KOPT-K1 (cell line): ENCODE data around the gene YKT6.
"Not testable (repeated sequence)": the region's sequence is repeated elsewhere in the genome, so short reads cannot be mapped to it uniquely, and the experiment has no call there.

Source experiments
- H3K27ac ChIP-seq: fragments of 200-600 bp; sonication (generic); 2 replicates; pipeline ENCODE4 v1.5.1; 2016; ENCODE audit warnings: antibody characterized with exemption, mild to moderate bottlenecking, low read depth, low read length; ENCODE audit not compliant: poor library complexity, severe bottlenecking
- H3K36me3 ChIP-seq: fragments of 200-600 bp; sonication (generic); 2 replicates; pipeline ENCODE4 v1.5.1; 2017; ENCODE audit warnings: antibody characterized with exemption, mild to moderate bottlenecking, low read length, moderate library complexity; ENCODE audit not compliant: insufficient read depth
- H3K9me3 ChIP-seq: fragments of 200-600 bp; sonication (generic); 2 replicates; pipeline ENCODE4 v1.5.1; 2017; ENCODE audit warnings: antibody characterized with exemption, low read length, mild to moderate bottlenecking; ENCODE audit not compliant: insufficient read depth, poor library complexity, severe bottlenecking

Gene YKT6

DNA sequence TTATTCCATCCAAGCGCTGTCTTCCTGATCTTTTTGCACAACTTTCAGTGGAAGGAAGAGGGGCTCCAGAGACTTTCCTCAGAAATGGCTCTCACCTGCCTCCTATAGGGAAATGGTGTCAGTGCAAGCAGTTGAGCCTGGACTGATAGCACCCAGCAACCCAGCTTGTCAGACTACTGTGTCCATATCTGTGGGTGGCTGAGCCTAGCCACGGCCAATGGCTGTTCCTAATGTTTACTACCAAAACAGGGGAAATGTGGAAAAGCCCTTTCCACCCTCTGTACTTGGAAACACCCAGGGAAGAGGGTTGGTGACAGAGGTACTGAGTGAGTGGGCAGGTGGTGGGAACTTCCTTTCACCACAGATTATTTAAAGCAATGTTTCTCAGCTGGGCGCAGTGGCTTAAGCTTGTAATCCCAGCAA lies 4.3 kb upstream of the YKT6 start:
- H3K27ac ChIP-seq: peak overlapping the region; percentile 41
- no peaks in the 10 kb centered on the region for H3K9me3 ChIP-seq
- H3K36me3 ChIP-seq: no peaks in the 10 kb centered on the region

DNA sequence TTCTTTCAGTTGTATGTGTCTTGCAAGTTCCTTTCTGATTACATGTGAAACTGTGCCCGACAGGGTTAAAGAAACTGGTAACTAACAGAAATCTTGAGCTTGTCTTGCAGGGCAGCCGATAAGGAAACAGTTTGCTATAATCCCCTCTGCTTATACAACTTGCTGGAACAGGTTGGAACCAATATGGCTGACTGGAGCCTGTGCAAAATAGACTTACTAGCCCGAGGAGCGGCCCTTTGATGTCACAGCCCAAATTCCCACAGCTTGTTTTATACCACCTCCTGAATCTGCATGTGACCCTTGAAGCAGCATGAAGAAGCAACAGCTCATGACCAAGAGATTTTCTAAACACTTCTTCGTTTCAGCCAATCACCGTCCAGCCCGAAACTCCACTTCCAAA lies 3.3 kb upstream of the YKT6 start:
- Histone ChIP-seq H3K9me3 (no peaks in the 10 kb centered on the region), H3K36me3 (no peaks in the 10 kb centered on the region), H3K27ac (no peak overlapping the region)

DNA sequence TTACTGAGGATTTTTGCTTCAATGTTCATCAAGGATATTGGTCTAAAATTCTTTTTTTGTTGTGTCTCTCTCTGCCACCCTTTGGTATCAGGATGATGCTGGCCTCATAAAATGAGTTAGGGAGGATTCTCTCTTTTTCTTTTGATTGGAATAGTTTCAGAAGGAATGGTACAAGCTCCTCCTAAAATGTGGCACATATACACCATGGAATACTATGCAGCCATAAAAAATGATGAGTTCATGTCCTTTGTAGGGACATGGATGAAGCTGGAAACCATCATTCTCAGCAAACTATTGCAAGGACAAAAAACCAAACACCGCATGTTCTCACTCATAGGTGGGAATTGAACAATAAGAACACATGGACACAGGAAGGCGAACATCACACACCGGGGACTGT lies 615 bp upstream of the YKT6 start:
- H3K27ac ChIP-seq, H3K9me3 ChIP-seq: not testable (repeated sequence)
- H3K36me3 ChIP-seq: peaks cover 17% of the 10 kb centered on the region

DNA sequence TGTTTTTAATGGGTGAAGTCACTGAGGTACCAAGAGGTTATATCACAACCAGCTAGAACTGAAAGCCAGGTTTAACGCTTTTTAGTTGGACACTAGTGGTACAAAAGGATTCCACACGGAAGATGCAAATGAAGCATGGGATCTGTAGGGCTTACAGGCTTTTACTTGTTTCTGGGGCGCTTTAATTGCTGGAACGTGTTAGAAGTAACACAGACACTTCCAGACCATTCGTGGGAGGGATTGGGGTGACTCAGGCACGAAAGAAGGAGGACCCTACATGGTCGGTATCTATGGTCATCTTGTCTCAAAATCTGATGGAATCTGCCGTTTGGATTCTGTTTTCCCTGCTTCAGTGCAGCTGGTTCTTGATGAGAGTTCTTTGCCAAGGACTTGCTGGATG lies 1.0 kb downstream of the YKT6 start:
- Histone ChIP-seq H3K27ac (peak overlapping the region; percentile 70), H3K36me3 (peaks cover 34% of the 10 kb centered on the region), H3K9me3 (no peaks in the 10 kb centered on the region)

DNA sequence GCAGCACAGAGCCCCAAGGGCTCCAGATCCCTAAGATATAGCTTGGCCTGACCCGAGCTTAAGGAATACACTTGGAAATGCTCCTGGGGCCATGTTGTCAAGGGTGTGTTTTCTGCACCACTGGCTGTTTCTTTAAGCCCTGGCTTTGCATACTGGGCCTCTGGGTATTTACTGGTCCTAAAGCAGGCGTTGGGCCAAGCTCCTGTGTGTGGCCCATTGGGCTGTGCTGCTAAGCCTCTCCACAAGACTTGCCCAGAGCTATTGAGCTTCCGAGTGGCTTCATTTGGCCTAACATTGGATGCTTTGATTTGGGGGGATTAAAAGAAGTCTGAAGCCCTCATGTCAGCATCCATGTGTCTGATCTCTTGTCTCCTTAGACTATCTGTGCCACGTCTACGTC lies 5.2 kb downstream of the YKT6 start:
- H3K9me3 ChIP-seq: no peaks in the 10 kb centered on the region
- H3K36me3 ChIP-seq: peaks cover 74% of the 10 kb centered on the region
- no peak overlapping the region for H3K27ac ChIP-seq

DNA sequence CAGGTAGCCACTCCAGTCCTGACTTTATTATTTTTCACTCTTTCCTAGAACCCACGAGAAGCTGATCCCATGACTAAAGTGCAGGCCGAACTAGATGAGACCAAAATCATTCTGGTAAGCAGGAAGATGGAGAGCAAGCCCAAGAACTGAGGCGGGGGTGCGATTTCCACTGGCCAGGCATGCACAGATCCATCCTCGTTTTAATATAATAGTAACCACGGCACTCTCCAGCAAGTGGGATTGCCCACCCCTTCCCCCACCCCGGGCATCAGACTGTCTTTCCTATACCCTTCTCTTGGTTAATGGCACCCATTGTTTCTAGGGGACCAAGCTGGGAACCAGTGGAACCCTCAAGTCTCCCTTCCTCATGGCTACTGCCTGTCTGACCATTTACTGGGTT lies 7.3 kb downstream of the YKT6 start:
- Histone ChIP-seq H3K27ac (no peak overlapping the region), H3K9me3 (no peaks in the 10 kb centered on the region), H3K36me3 (peaks cover 95% of the 10 kb centered on the region)

DNA sequence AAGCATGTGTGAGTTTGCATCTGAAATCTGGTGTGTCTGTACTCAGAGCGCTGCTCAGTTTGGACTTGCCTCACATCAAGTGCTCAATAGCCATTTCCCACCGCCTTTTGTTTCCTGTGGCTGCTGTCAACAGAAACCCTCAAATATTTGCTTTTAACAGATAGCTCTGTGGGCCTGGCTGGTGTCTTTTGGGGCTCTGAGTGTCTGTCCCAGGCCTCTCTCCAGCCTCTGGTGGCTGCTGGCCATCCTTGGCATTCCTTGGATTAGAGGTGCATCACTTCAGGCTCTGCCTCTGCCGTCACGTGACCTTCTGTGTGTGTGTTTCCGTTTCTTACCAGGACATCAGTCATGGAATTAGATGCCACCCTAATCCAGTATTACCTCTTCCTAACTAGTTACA lies 9.3 kb downstream of the YKT6 start:
- H3K9me3 ChIP-seq: no peaks in the 10 kb centered on the region
- H3K36me3 ChIP-seq: peaks cover 98% of the 10 kb centered on the region
- no peak overlapping the region for H3K27ac ChIP-seq

DNA sequence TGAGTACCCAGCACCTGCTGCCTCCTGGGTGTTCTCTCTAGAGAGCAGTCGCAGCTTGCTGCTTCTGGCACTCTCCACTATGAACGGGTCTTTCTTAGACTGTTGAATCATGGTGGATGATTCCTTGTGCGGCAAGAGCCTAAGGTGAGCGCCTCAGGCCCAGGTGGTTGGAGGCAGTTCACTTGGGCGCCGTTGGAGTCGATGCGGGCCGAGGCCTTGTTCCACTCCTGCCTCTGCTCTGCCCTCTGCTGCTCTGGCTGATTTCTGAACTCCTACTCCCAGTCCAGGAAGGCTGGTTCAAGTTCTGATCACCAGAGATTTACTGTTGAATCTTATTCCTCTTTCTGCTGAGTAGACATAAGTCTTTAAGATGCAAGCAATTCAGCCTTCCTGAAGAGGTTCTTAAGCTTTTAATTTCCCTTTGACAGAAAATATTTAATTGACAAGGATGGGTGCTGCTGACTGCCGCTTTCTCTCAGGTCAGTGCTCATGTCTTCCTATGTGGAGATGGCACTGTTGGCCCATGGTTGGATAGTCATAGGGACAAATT lies 10.4 kb downstream of the YKT6 start:
- H3K36me3 ChIP-seq: peaks cover 87% of the 10 kb centered on the region
- no peak overlapping the region for H3K27ac ChIP-seq
- H3K9me3 ChIP-seq: no peaks in the 10 kb centered on the region

DNA sequence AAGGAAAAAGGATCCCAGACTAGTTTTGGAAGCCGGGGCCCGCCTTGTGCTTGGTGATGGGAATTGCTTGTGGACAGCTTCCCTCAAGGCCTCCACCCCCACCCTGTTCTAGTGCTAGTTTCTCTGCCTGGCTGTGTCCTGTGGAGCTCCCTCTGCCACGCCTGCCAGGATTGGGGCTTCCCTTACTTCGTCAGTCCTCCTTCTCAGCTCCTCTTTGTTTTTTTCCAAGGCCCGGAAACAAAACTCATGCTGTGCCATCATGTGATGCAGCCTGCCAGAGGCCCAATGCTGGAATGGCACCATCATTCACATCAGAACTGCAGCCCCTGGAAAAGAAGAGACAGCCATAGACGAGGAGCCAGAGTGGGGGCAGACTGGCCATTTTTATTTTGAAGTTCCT lies 11.2 kb downstream of the YKT6 start:
- Histone ChIP-seq H3K27ac (no peak overlapping the region), H3K36me3 (peaks cover 79% of the 10 kb centered on the region), H3K9me3 (no peaks in the 10 kb centered on the region)

DNA sequence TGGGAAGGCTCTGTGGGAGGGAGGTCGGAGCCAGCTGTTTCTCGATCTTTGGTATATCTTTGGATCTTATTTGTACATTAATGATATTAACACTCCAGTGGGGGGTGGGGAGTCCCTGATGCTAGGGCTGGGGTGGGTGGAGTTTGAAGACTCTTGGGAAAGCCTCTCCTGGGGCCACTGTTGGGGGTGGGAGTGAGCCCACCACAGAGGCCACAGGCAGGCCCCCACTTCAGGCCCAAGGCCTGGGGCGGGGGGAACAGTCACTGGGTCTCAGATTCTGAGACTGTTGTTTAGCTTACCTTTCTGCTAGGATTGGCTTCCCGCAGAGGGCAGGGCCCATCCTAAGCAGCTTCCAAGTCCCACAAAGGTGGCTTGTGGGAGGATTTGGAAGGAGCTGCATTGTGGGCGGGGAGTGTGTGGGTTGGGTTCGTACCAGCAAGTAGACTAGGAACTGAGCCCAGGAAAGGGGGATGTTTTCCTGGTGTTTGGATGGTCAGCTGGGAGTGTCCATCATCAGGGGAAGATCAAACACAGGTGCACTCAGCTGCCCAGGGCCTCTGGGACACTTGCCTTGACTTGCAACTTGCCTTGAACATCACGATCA lies 11.9 kb downstream of the YKT6 start:
- H3K36me3 ChIP-seq: peaks cover 72% of the 10 kb centered on the region
- no peak overlapping the region for H3K27ac ChIP-seq
- no peaks in the 10 kb centered on the region for H3K9me3 ChIP-seq

DNA sequence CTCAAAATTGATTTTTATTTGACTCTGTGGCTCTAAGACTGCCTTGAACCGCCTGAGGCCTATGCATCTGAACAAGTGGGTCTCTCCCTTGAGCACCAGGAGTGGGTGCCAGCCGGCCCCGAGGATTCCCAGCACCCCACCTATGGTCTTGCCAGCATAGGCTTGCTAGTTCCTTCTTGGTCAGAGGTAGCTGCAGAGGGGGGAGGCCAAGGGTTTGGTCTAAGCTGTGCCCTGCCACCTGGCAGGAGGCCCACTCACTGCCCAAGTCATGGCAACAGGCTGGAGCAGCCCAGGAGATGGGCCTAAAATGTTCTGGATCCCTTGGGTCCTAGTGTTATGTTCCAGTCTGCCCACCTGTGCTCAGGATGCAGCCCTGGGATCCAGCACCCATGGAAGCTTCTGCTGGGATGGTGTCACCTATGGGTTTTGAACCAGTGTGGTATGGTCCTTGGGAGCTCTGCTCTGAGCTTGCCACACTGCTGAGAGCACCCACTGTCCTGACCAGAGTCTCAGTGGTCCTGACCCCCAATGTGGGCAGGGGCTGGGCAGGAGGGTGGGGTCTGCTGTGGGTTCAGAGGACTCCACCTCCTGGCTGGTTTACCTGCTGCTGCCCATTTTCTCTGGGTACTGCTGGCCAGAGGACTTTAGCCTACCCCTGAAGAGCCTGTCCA lies 12.6 kb downstream of the YKT6 start:
- H3K27ac ChIP-seq: no peak overlapping the region
- peaks cover 66% of the 10 kb centered on the region for H3K36me3 ChIP-seq
- no peaks in the 10 kb centered on the region for H3K9me3 ChIP-seq

DNA sequence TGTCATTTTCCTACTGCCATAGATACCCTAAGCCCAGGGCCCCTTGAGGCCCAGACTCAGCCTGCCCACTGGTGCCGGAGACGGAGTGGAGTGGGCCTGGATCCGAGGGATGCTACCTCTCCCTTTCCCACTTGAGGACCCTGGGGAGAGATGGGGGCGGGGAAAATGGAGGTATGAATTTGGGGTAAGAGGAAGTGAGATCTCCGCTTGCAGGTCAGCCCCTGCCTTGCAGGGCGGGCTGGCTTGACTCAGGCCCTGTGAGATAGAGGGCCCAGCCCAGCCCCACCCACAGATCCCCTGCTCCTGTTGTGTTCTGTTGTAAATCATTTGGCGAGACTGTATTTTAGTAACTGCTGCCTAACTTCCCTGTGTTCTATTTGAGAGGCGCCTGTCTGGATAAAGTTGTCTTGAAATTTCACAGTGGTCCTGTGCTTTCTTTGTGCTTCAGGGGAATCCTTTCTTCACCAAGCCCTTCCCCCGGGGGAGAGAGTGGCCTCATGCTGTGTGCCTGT lies 13.2 kb downstream of the YKT6 start:
- Histone ChIP-seq H3K27ac (no peak overlapping the region), H3K9me3 (no peaks in the 10 kb centered on the region), H3K36me3 (peaks cover 60% of the 10 kb centered on the region)

DNA sequence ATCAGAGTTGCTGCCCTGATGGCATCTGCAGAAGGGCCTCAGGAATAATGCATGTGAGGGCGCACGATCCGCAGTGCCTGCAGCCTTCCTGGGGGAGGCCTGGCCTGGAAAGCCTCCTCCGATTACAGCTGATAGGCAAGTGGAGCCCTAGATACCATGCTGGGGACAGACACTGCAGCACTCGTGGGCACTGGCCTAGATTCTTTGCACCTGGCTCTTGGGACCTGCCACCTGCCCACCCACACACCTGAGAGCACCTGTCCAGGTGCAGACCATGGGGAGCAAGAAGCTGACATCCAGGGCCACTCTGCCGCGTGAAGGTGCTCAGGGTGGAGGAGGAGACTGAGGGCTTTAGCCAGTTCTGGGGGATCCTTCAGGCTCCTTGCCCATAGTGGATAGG lies 14.8 kb downstream of the YKT6 start:
- Histone ChIP-seq H3K27ac (no peak overlapping the region), H3K36me3 (peaks cover 45% of the 10 kb centered on the region)

DNA sequence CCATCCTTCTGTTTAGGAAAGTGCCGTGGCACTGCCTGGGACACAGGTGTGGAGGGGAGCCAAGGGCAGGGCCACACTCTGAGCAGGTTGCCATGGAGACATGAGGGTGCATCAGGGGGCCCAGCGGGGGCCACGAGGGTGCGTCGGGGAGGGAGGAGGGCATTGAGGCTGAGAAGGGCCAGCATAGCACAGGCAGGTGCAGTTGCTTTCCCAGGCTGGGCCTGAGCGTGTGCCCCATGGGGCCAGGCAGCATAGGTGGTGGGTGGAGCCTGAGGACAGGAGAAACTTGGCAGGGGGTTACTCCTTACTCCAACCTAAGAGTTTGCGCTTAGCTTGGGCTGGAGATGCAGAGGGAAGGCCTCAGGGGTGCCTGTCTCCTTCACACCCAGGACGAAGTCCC lies 15.2 kb downstream of the YKT6 start:
- Histone ChIP-seq H3K27ac (no peak overlapping the region), H3K36me3 (peaks cover 40% of the 10 kb centered on the region), H3K9me3 (no peaks in the 10 kb centered on the region)

More for the DNA sequence above, 14.8 kb downstream of the YKT6 start:
- H3K9me3 ChIP-seq: no peaks in the 10 kb centered on the region

DNA sequence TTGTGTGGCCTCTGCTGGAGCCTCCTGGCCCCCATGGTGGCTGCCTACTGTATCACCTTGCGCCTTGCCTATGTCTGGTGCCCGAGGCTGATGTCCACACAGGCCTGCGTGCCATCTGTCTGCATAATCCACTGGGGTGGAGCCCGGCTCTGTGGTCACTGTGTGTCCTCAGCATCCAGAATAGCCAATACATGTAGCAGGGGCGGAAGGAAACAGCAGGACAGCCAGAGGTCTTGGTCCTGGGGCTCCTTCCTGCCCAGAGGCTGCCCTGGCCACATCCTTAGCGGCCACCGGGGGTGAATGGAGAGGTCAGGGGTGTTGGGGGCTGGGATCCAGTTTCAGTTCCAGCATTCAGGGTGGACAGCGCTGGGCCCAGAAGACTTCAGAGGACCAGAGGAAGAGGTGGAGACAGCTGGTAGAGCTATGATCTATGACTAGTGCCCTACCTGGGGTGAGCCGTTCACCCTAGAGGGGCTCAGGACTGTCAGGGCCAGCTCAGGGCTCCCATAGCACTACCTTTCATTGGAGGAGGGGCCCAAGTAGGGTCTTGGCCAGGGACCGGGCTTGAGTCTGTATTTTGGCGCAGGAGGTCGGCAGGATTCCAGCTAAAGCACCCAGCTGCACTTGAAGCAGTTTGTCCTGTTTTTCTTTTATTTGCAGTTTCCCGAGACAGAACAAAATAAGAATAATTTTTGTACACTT lies 15.9 kb downstream of the YKT6 start:
- Histone ChIP-seq H3K9me3 (no peaks in the 10 kb centered on the region), H3K36me3 (peaks cover 33% of the 10 kb centered on the region), H3K27ac (no peak overlapping the region)
